Measurements from ENCODE around the gene CACNG7. TPM values are rescaled to one million over a fixed set of nuclear protein-coding genes. Genes with fewer than 3 reads are reported as not detected.

Gene CACNG7
- total RNA-seq, 1 experiment from 2014 or later, result not detected

DNA sequence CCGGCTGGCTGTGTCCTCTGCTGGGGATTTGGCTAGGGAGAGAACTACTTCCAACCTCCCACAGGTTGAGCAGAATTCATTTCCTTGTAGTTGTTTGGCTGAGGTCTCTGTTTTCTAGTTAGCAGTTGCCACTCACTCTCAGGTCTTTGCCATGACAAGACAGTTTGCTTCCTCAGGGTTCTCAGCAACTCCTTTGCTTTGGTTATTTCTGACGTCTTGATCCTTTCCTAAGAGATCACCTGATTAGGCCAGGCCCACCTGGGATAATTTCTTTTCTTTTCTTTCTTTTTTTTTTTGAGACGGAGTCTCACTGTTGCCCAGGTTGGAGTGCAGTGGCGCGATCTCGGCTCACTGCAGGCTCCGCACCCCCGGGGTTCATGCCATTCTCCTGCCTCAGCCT lies 44.3 kb downstream of the CACNG7 start:
- Mint-ChIP-seq H3K4me1 (ENCODE audit: low read depth, unreplicated experiment) (no peaks in the 10 kb centered on the region), H3K27me3 (ENCODE audit: insufficient read depth, unreplicated experiment) (peaks cover 2% of the 10 kb centered on the region), H3K4me3 (ENCODE audit: unreplicated experiment) (no peak overlapping the region), H3K9me3 (ENCODE audit: unreplicated experiment) (no peaks in the 10 kb centered on the region), H3K36me3 (ENCODE audit: insufficient read depth, unreplicated experiment) (no peaks in the 10 kb centered on the region), H3K27ac (ENCODE audit: unreplicated experiment) (no peak overlapping the region)
- no TSS peak for BruUV-seq (replicated peaks)
- ChIA-PET POLR2A (no interaction called here), CTCF (no interaction called here)
- H3K36me3 ChIP-seq (ENCODE audit: control insufficient read depth, insufficient read depth, low read length), result no peaks in the 10 kb centered on the region
- TF ChIP-seq, protein P1, sequence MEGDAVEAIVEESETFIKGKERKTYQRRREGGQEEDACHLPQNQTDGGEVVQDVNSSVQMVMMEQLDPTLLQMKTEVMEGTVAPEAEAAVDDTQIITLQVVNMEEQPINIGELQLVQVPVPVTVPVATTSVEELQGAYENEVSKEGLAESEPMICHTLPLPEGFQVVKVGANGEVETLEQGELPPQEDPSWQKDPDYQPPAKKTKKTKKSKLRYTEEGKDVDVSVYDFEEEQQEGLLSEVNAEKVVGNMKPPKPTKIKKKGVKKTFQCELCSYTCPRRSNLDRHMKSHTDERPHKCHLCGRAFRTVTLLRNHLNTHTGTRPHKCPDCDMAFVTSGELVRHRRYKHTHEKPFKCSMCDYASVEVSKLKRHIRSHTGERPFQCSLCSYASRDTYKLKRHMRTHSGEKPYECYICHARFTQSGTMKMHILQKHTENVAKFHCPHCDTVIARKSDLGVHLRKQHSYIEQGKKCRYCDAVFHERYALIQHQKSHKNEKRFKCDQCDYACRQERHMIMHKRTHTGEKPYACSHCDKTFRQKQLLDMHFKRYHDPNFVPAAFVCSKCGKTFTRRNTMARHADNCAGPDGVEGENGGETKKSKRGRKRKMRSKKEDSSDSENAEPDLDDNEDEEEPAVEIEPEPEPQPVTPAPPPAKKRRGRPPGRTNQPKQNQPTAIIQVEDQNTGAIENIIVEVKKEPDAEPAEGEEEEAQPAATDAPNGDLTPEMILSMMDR (IDR thresholded peaks at IDR 0.05; ENCODE audit: insufficient read depth in 1 of 2, low read depth in 1 of 2, low read length in 1 of 2, severe bottlenecking in 1 of 2, unreplicated experiment in 1 of 2), result no peak
- intact Hi-C loops (cut with micrococcal nuclease; ENCODE audit: unreplicated experiment), result no loop called here
- H3K4me3 ChIP-seq (ENCODE audit: low read depth, low read length), result no peak overlapping the region
- H3K4me1 ChIP-seq, result no peaks in the 10 kb centered on the region
- H3K27me3 ChIP-seq (replicated peaks; ENCODE audit: control insufficient read depth, insufficient read depth, low read length), result no peaks in the 10 kb centered on the region
- no peaks in the 10 kb centered on the region for H3K9me3 ChIP-seq
- no peak for DNase-seq

DNA sequence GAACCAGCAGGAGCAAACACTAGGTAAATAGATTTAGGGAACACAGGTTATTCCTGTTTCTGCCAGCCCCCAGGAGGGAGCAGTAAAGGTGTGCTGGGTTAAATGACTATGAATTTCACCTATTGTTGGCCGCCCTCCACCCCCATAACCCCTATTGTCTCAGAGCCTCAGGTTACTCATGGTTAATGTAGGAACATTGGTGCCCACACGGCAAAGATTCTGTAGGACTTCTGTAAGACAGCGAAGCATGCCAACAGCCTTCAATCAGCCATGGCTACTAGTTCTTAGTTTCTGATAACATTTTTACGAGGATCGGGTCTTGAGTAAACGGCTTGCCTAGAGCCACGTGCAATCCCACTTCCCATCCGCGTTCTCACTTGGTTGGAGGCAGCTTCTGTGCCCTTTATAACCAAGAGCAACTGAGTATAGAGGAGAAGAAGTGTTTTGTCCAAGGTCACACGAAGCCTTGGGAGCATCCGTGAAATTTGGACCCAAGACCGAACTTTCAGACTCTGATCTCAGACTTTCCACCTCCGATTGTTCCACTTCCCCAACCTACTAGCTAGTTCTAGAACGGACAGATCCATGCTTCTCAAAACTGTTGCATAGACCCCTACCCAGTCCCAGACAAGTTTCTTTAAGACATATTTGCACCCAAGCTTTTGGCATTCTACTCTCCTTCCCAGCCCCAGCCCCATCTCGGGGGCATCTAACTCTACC lies 48.5 kb downstream of the CACNG7 start:
- Histone ChIP-seq H3K36me3 (ENCODE audit: control insufficient read depth, insufficient read depth, low read length) (no peaks in the 10 kb centered on the region), H3K27me3 (replicated peaks; ENCODE audit: control insufficient read depth, insufficient read depth, low read length) (no peaks in the 10 kb centered on the region), H3K9me3 (no peaks in the 10 kb centered on the region), H3K4me3 (ENCODE audit: low read depth, low read length) (no peak overlapping the region), H3K4me1 (no peaks in the 10 kb centered on the region)
- no peak for DNase-seq
- Mint-ChIP-seq H3K36me3 (ENCODE audit: insufficient read depth, unreplicated experiment) (no peaks in the 10 kb centered on the region), H3K27me3 (ENCODE audit: insufficient read depth, unreplicated experiment) (peaks cover 18% of the 10 kb centered on the region), H3K4me1 (ENCODE audit: low read depth, unreplicated experiment) (no peaks in the 10 kb centered on the region), H3K9me3 (ENCODE audit: unreplicated experiment) (no peaks in the 10 kb centered on the region), H3K4me3 (ENCODE audit: unreplicated experiment) (no peak overlapping the region), H3K27ac (ENCODE audit: unreplicated experiment) (no peak overlapping the region)
- TF ChIP-seq, protein P1 (IDR thresholded peaks at IDR 0.05; ENCODE audit: insufficient read depth in 1 of 2, low read depth in 1 of 2, low read length in 1 of 2, severe bottlenecking in 1 of 2, unreplicated experiment in 1 of 2), result no peak
- ChIA-PET CTCF (no interaction called here), POLR2A (no interaction called here)
- BruUV-seq (replicated peaks), result no TSS peak
- intact Hi-C loops (cut with micrococcal nuclease; ENCODE audit: unreplicated experiment), result no loop called here

GRCh38 chr19:53958168-53958571 lies 49.1 kb downstream of the CACNG7 start:
- no peak overlapping the region for H3K27ac Mint-ChIP-seq (ENCODE audit: unreplicated experiment)

More at GRCh38 chr19:53958168-53958571, 49.1 kb downstream of the CACNG7 start:
- Mint-ChIP-seq H3K9me3 (ENCODE audit: unreplicated experiment) (no peaks in the 10 kb centered on the region), H3K4me3 (ENCODE audit: unreplicated experiment) (no peak overlapping the region), H3K4me1 (ENCODE audit: low read depth, unreplicated experiment) (no peaks in the 10 kb centered on the region), H3K27me3 (ENCODE audit: insufficient read depth, unreplicated experiment) (peaks cover 18% of the 10 kb centered on the region), H3K36me3 (ENCODE audit: insufficient read depth, unreplicated experiment) (no peaks in the 10 kb centered on the region)
- DNase-seq, result no peak
- CTCF ChIA-PET, result no interaction called here
- intact Hi-C loops (cut with micrococcal nuclease; ENCODE audit: unreplicated experiment), result no loop called here
- Histone ChIP-seq H3K9me3 (no peaks in the 10 kb centered on the region), H3K4me1 (no peaks in the 10 kb centered on the region), H3K36me3 (ENCODE audit: control insufficient read depth, insufficient read depth, low read length) (no peaks in the 10 kb centered on the region), H3K27me3 (replicated peaks; ENCODE audit: control insufficient read depth, insufficient read depth, low read length) (no peaks in the 10 kb centered on the region), H3K4me3 (ENCODE audit: low read depth, low read length) (no peak overlapping the region)
- TF ChIP-seq, protein P1 (IDR thresholded peaks at IDR 0.05; ENCODE audit: insufficient read depth in 1 of 2, low read depth in 1 of 2, low read length in 1 of 2, severe bottlenecking in 1 of 2, unreplicated experiment in 1 of 2), result no peak
- POLR2A ChIA-PET, result no interaction called here
- no TSS peak for BruUV-seq (replicated peaks)

Data from Caco-2 (cell line).